ENCODE measurements around the gene ELMOD3. TPM values are rescaled to one million over a fixed set of nuclear protein-coding genes. Genes with fewer than 3 reads are reported as not detected.
"Not testable (repeated sequence)": the region's sequence is repeated elsewhere in the genome, so short reads cannot be mapped to it uniquely, and the experiment has no call there.

ELMOD3 gene
- total RNA-seq, 1 donor from 2014 or later, result 21.5 TPM

GRCh38 chr2:85330839-85331636 is 23.5 kb upstream of the ELMOD3 start:
- Mint-ChIP-seq H3K4me1 (peaks cover 25% of the 10 kb centered on the region), H3K9me3 (peaks cover 4% of the 10 kb centered on the region), H3K27me3 (ENCODE audit: insufficient read depth, low read depth) (peaks cover 9% of the 10 kb centered on the region), H3K4me3 (no peak overlapping the region), H3K36me3 (peaks cover under 1% of the 10 kb centered on the region), H3K27ac (no peak overlapping the region)
- Histone ChIP-seq H3K27ac (no peak overlapping the region), H3K27me3 (no peaks in the 10 kb centered on the region), H4K20me1 (ENCODE audit: low read depth) (peaks cover 11% of the 10 kb centered on the region), H3K4me3 (no peak overlapping the region), H3F3A (ENCODE audit: low read depth) (no peaks in the 10 kb centered on the region), H3K4me2 (no peak overlapping the region), H3K36me3 (no peaks in the 10 kb centered on the region), H3K9ac (no peak overlapping the region), H3K4me1 (peaks cover 17% of the 10 kb centered on the region), H2AFZ (replicated peaks) (no peak overlapping the region), H3K79me2 (ENCODE audit: low read depth) (peaks cover 15% of the 10 kb centered on the region), H3K9me3 (ENCODE audit: low read depth) (no peaks in the 10 kb centered on the region)
- TF ChIP-seq EZH2 (IDR thresholded peaks at IDR 0.05), result no peak
- TF ChIP-seq EZH2phosphoT487 (IDR thresholded peaks at IDR 0.05), result no peak
- TF ChIP-seq CTCF (IDR thresholded peaks at IDR 0.05), result no peak
- no peak for DNase-seq (ENCODE audit: low spot score)

- H3K9me3 ChIP-seq (ENCODE audit: low read depth); H3K9ac ChIP-seq; H3K4me1 Mint-ChIP-seq; H3K4me3 Mint-ChIP-seq; H3K4me1 ChIP-seq; H3K36me3 Mint-ChIP-seq; H3K27ac Mint-ChIP-seq; H3K27ac ChIP-seq; H3K79me2 ChIP-seq (ENCODE audit: low read depth); H3F3A ChIP-seq (ENCODE audit: low read depth); H3K9me3 Mint-ChIP-seq; H4K20me1 ChIP-seq (ENCODE audit: low read depth); H3K27me3 ChIP-seq; H2AFZ ChIP-seq (replicated peaks); H3K4me3 ChIP-seq; H3K4me2 ChIP-seq; H3K36me3 ChIP-seq; DNase-seq (ENCODE audit: low spot score): not testable (repeated sequence)
- peaks cover 14% of the 10 kb centered on the region for H3K27me3 Mint-ChIP-seq (ENCODE audit: insufficient read depth, low read depth)
These were observed 20.7 kb upstream of the ELMOD3 start for GRCh38 chr2:85333877-85334276.

- Mint-ChIP-seq H3K4me1 (no peaks in the 10 kb centered on the region), H3K27me3 (ENCODE audit: insufficient read depth, low read depth) (peaks cover 14% of the 10 kb centered on the region), H3K36me3 (no peaks in the 10 kb centered on the region), H3K4me3 (peak overlapping the region; percentile 2), H3K9me3 (peaks cover 4% of the 10 kb centered on the region), H3K27ac (no peak overlapping the region)
- no peak overlapping the region for H2AFZ ChIP-seq (replicated peaks)
- TF ChIP-seq EZH2 (IDR thresholded peaks at IDR 0.05) (no peak), CTCF (IDR thresholded peaks at IDR 0.05) (no peak), EZH2phosphoT487 (IDR thresholded peaks at IDR 0.05) (no peak)
- no peaks in the 10 kb centered on the region for H3K36me3 ChIP-seq
- no peak overlapping the region for H3K4me3 ChIP-seq
- H3K9ac ChIP-seq, result no peak overlapping the region
- no peak for DNase-seq (ENCODE audit: low spot score)
- H3K79me2 ChIP-seq (ENCODE audit: low read depth), result no peaks in the 10 kb centered on the region
- no peak overlapping the region for H3K27ac ChIP-seq
- H3K9me3 ChIP-seq (ENCODE audit: low read depth), result no peaks in the 10 kb centered on the region
- H3K4me2 ChIP-seq, result no peak overlapping the region
- H3K4me1 ChIP-seq, result no peaks in the 10 kb centered on the region
- H3K27me3 ChIP-seq, result no peaks in the 10 kb centered on the region
- no peaks in the 10 kb centered on the region for H3F3A ChIP-seq (ENCODE audit: low read depth)
- H4K20me1 ChIP-seq (ENCODE audit: low read depth), result no peaks in the 10 kb centered on the region
These were observed 19.6 kb upstream of the ELMOD3 start for GRCh38 chr2:85334928-85335327.
